T-helper 2 cell treated with Interferon-gamma antibody and Interleukin-4, amounts not matched to agents 5 μg/mL and 100 μg/mL, for 36 hours (primary cell): ENCODE results near the gene CMC2.

ENCODE experiments used
- DNase-seq: peaks from one replicate; pipeline ENCODE4 v3.0.0; 2021; ENCODE audit warnings: low spot score
- H3K27ac Mint-ChIP-seq: one replicate; pipeline ENCODE4 v1.8.0; 2021; ENCODE audit warnings: mild to moderate bottlenecking, mixed read lengths
- H3K27me3 Mint-ChIP-seq: one replicate; pipeline ENCODE4 v1.8.0; 2021; ENCODE audit warnings: low read depth, mixed read lengths
- H3K36me3 Mint-ChIP-seq: one replicate; pipeline ENCODE4 v1.8.0; 2021; ENCODE audit warnings: low read depth, mixed read lengths
- H3K4me1 Mint-ChIP-seq: one replicate; pipeline ENCODE4 v1.8.0; 2021; ENCODE audit warnings: low read depth, mixed read lengths
- H3K4me3 Mint-ChIP-seq: one replicate; pipeline ENCODE4 v1.8.0; 2022; ENCODE audit warnings: mild to moderate bottlenecking, moderate library complexity, mixed read lengths
- H3K9me3 Mint-ChIP-seq: one replicate; pipeline ENCODE4 v1.8.0; 2021; ENCODE audit warnings: mixed read lengths

CMC2 gene

DNA sequence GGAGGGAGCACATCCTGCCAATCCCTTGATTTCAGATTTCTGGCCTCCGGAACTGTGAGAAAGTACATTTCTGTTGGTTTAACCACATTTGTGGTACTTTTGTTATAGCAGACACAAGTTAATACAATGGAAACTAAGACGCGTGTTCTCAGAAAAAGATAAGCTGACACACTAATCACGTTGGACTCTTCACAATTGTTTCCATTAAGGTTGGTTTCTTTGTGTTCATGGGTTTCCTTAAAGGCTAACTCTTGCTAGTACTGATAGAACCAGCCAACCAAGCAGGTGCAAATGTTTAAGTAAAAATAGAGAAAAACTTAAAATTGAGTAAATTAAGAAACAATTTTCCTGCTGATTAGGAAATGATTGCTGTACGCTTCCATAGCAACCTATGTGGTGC lies 59.4 kb downstream of the CMC2 start:
- no peaks in the 10 kb centered on the region for H3K9me3 Mint-ChIP-seq
- no peak overlapping the region for H3K27ac Mint-ChIP-seq

DNA sequence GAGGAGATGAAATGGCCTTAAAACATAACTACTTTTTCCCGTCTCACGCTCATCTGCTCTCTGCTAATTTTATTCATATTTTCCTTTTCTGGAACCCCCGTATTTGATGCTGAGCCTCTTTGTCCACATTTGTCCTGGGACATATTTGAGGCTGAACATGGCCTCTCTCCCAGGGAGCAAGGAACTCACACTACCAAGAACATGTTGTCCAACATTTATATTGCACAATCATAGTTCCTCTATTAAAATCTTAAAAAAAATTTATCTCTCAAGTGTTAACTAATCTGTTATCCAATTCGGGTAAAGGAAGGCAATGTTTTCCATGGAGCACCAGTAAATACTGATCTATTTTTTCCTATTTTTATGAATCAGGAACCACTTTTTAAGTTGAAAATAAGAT lies 60.2 kb downstream of the CMC2 start:
- H3K27me3 Mint-ChIP-seq = no peaks in the 10 kb centered on the region
- no peaks in the 10 kb centered on the region for H3K36me3 Mint-ChIP-seq
- no peak overlapping the region for H3K4me3 Mint-ChIP-seq
- H3K9me3 Mint-ChIP-seq = no peaks in the 10 kb centered on the region
- H3K4me1 Mint-ChIP-seq = peaks cover 4% of the 10 kb centered on the region
- H3K27ac Mint-ChIP-seq = no peak overlapping the region
- no peak for DNase-seq

More for the DNA sequence above, 59.4 kb downstream of the CMC2 start:
- Mint-ChIP-seq H3K4me3 (no peak overlapping the region), H3K4me1 (peaks cover 4% of the 10 kb centered on the region), H3K27me3 (no peaks in the 10 kb centered on the region), H3K36me3 (no peaks in the 10 kb centered on the region)
- DNase-seq = no peak

DNA sequence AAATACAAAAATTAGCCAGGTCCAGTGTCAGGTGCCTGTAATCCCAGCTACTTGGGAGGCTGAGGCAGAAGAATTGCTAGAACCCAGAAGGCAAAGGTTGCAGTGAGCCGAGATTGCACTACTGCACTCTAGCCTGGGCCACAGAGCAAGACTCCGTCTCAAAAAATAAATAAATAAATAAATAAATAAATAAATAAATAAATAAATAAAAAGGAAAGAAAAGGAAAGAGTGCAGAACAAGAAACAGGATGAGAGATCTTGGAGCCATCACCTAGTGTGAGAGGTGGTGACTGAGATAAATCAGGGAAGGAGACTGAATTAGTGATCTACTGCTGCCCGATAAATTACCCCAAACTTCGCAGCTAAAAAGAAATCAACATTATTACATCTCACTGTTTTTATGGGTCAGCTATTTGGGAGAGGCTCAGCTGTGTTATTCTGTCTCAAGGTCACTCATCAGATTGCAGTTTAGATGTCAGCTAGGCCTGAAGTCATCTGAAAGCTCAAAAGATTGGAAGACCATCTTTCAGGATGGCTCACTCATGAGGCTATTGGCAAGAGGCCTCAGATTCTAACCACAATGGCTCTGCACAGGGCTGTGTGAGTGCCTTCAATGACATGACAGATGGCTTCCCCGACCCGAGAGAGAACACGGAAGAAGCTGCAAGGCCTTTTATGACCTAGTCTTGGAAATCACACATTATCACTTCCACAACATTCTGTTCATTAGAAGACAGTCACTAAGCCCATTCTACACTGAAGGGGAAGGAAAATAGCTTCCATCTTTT lies 66.4 kb downstream of the CMC2 start:
- Mint-ChIP-seq H3K4me1 (no peaks in the 10 kb centered on the region), H3K27ac (no peak overlapping the region), H3K9me3 (no peaks in the 10 kb centered on the region), H3K36me3 (no peaks in the 10 kb centered on the region), H3K4me3 (no peak overlapping the region), H3K27me3 (peaks cover 9% of the 10 kb centered on the region)
- DNase-seq = no peak

DNA sequence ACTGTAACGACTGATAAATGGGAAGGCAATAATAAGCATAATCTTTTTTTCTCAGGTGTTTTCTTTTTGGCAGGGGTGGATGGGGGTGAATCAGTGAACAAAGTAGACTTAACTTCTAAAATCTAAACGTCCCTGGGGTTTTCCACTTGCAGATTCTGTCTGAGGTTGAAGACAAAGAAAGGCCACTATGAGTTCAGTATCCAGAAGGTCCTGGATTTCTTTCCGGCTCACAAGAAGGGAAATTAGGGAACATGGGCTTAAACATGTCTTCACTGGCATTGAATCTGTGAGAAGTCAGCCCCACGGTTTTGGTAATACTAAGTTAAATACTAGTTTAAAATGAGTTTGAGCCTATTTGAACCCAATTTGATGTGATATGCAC lies 67.8 kb downstream of the CMC2 start:
- Mint-ChIP-seq H3K27ac (no peak overlapping the region), H3K27me3 (peaks cover 21% of the 10 kb centered on the region), H3K36me3 (no peaks in the 10 kb centered on the region), H3K9me3 (no peaks in the 10 kb centered on the region), H3K4me1 (no peaks in the 10 kb centered on the region), H3K4me3 (no peak overlapping the region)
- DNase-seq = no peak

DNA sequence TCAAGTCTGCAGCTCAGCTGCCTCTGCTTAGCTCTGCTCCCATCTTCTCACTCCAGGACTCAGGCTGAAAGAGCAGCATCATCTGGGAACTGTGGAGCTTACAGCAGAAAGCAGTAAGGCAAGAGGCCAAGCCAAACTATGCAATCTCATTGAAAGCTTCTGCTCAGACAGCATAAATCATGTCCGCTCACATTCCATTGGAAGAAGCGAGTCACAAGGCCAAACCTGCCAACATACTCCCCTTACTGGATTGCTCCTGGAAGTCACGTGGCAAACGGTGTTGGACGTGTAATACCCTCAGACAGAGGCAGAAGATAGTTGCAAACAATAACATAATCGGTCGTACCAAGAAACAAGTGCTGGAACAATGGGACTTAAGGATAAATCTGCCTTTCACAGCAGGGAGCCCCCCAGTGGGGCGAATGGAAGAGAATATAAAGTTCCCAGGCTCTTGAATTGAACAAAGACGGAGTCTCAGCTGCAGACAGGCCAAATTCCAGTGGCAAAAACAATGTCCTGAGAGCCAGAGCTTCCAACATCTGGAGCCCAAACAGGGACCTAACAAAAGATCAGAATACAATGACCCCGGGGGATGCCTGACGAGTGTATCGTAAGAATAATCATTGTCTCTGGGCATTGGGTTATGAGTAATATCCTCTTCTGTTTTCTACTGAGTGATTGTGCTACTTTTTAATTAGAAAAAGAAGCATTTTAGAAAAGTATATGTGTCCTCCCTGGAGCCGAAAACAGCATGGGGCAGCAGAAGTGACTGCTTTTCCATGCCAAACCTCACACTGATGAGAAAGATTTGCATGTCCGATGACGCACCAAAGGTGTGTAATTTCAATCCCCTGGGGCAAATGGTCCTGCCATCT lies 68.4 kb downstream of the CMC2 start:
- no peak overlapping the region for H3K4me3 Mint-ChIP-seq
- H3K27ac Mint-ChIP-seq = no peak overlapping the region
- H3K36me3 Mint-ChIP-seq = no peaks in the 10 kb centered on the region
- no peaks in the 10 kb centered on the region for H3K9me3 Mint-ChIP-seq
- DNase-seq = no peak
- H3K27me3 Mint-ChIP-seq = peaks cover 27% of the 10 kb centered on the region
- no peaks in the 10 kb centered on the region for H3K4me1 Mint-ChIP-seq

DNA sequence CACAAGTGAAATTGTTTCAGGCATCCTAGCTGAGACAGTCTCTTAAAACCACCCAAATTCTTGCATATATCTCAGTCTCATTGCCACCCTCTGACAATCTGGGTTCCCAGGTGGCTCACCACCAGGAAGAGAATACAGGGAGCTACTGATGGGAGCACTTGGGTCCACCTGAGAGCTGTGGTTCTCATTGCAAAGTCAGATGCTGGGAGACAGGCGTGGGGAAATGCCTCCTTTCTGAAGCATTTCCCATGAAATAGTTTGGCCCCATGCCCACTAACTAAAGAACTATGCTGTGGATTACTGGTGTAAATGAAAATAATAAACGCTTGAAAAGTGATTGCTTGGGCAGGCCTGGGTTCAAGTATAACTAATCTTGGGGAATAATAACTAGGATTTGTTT lies 70.3 kb downstream of the CMC2 start:
- H3K27me3 Mint-ChIP-seq = peaks cover 41% of the 10 kb centered on the region
- no peak overlapping the region for H3K27ac Mint-ChIP-seq
- no peaks in the 10 kb centered on the region for H3K9me3 Mint-ChIP-seq
- H3K4me1 Mint-ChIP-seq = peaks cover 6% of the 10 kb centered on the region
- H3K4me3 Mint-ChIP-seq = no peak overlapping the region
- no peaks in the 10 kb centered on the region for H3K36me3 Mint-ChIP-seq
- no peak for DNase-seq

DNA sequence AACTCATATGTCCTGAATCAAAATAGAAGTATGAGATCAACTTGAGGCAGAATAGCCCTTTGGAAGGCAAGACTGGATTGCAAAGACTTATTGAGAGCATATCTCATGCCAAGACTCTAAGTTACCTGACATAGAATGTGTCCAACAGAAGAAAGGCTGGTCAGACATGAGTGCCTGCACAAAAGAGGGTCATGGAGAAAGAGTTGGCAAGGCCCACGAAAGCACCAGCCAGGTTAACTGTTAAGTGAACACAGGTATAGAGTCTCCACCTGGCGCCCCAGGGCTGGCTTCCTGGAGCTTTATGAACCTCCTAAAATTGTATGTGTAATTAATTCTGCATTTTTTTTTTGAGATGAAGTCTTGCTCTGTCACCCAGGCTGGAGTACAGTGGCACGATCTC lies 71.0 kb downstream of the CMC2 start:
- no peaks in the 10 kb centered on the region for H3K9me3 Mint-ChIP-seq
- peaks cover 6% of the 10 kb centered on the region for H3K4me1 Mint-ChIP-seq
- DNase-seq = no peak
- H3K4me3 Mint-ChIP-seq = no peak overlapping the region
- H3K36me3 Mint-ChIP-seq = no peaks in the 10 kb centered on the region
- H3K27ac Mint-ChIP-seq = no peak overlapping the region
- H3K27me3 Mint-ChIP-seq = peaks cover 46% of the 10 kb centered on the region

DNA sequence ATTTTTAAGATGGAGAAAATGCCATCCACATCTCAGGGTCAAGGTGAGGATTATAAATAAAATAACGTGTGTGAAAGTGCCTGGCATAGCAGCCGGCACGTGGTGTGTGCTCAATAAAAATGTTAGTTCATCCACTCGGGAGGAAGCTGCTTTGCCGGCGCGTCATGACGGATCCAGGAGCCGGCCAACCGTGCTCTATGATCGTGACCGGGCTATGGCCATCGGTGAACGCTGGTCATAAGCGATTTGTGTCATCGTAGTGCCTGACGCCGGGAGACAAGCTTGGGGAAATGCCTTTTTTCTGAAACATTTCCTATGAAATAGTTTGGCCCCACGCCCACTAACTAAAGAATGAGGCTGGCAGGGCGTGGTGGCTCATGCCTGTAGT lies 74.0 kb downstream of the CMC2 start:
- Mint-ChIP-seq H3K4me1 (peaks cover 6% of the 10 kb centered on the region), H3K36me3 (no peaks in the 10 kb centered on the region), H3K27ac (no peak overlapping the region), H3K9me3 (no peaks in the 10 kb centered on the region), H3K4me3 (peak overlapping the region; percentile 55), H3K27me3 (peaks cover 52% of the 10 kb centered on the region)
- no peak for DNase-seq

DNA sequence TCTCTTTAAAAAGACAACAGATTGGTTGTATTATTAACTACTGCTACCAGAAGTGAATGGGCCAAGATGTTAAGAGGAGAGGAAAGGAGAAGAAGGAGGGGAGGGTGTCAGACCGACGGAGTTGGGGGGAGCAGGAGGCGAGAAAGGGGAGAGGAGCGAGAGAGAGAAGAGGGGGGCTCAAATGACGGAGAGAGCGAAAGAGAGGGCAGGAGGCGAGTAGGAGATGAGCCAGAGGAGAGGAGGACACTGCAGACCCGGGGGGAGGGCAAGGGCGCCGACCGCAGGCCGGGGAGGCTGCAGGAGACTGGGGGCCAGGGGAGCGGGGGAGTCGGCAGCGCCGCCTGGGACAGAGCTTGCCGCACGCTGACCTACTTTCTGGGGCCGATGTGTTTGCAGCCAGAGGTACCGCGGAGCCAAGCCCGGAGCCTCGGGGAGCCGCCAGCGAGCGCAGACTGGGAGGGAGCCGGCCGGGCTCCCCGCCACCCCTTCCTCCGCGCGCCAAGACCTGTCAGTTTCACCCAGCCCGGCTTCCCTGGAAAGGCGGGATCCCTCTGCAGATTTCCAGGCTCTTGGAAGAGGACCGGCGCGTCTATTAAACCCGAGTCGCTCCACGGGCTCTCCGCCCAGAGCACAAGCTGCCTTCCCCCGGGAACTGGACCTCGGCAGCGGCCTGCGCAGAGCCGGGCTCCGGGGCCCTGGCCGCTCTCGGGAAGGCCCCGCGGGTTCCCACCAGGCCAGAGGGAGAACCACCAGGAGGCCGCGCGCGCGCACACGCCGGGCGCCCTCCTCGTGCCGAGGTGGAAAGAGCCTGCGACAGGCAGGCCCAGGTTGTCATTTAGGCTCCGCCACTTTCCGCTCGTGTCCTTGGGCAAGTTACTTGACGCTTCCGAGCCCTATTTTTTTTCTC lies 74.6 kb downstream of the CMC2 start:
- no peak for DNase-seq
- peaks cover 52% of the 10 kb centered on the region for H3K27me3 Mint-ChIP-seq
- no peak overlapping the region for H3K27ac Mint-ChIP-seq
- H3K4me3 Mint-ChIP-seq = peak overlapping the region; percentile 55
- no peaks in the 10 kb centered on the region for H3K9me3 Mint-ChIP-seq
- no peaks in the 10 kb centered on the region for H3K36me3 Mint-ChIP-seq
- H3K4me1 Mint-ChIP-seq = peaks cover 6% of the 10 kb centered on the region

DNA sequence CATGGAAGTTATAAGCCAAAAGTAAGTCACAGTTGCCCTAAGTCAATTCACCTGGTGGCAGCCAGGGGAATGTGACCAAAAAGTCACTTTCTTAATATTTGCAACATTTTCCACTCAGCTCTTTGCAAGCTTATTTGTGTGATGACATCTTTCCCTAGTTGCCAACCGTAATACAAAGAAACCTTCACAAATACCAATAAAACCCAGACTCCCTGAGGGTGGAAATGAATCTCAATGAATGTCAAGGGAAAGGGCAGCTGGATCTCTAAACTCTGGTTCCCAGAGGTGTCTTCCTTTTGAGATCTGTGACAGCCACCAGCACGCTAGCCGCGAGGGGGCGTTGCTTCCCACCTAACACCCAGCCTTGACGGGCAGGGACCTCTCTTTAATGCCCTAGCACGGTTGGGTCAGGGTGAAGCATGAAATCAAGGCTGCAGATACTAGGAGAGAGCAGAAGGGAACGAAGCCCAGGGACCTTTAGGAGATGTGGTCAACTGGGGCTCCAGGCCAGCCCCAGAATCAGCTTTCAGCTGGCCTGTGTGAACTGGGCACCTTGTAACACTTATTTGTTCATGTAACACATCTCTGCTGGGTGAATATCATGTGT lies 82.2 kb downstream of the CMC2 start:
- H3K4me1 Mint-ChIP-seq = no peaks in the 10 kb centered on the region
- no peaks in the 10 kb centered on the region for H3K36me3 Mint-ChIP-seq
- no peaks in the 10 kb centered on the region for H3K9me3 Mint-ChIP-seq
- peak; percentile 37 for DNase-seq
- peaks cover 8% of the 10 kb centered on the region for H3K27me3 Mint-ChIP-seq
- H3K4me3 Mint-ChIP-seq = no peak overlapping the region
- no peak overlapping the region for H3K27ac Mint-ChIP-seq

DNA sequence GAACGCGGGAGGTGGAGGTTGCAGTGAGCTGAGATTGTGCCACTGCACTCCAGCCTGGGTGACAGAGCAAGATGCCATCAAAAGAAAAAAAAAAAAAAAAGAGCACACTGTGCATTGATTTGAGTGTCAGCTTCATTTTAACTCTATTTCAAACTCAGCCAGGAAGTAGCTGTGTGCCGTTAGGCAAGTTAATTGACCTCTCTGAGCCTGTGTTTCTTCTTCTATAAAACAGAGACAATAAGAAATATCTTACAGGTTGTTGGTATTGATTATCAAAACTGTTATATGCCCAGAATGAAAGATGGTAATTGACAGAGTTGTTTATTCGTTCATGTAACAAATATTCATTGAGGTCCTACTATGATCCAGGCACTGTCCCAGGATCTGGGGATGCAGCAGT lies 83.3 kb downstream of the CMC2 start:
- Mint-ChIP-seq H3K27me3 (peaks cover 6% of the 10 kb centered on the region), H3K4me1 (no peaks in the 10 kb centered on the region), H3K4me3 (no peak overlapping the region), H3K36me3 (no peaks in the 10 kb centered on the region), H3K9me3 (no peaks in the 10 kb centered on the region), H3K27ac (no peak overlapping the region)
- no peak for DNase-seq
